ENCODE data around the gene SCAF4.
A peak's percentile ranks its signal among the peaks of the same experiment; 100 is the strongest.
"Not testable (repeated sequence)": the region's sequence is repeated elsewhere in the genome, so short reads cannot be mapped to it uniquely, and the experiment has no call there.

SCAF4 gene

GRCh38 chr21:31634993-31635392 lies 96.9 kb downstream of the SCAF4 start:
- no peak for DNase-seq (ENCODE audit: low spot score)

- DNase-seq (ENCODE audit: low spot score), result not testable (repeated sequence)
Measured at GRCh38 chr21:31631881-31632280, 100.0 kb downstream of the SCAF4 start.

- no peak for DNase-seq (ENCODE audit: low spot score)
Measured at GRCh38 chr21:31629972-31630711, 101.8 kb downstream of the SCAF4 start.

GRCh38 chr21:31624961-31625491 lies 106.9 kb downstream of the SCAF4 start:
- DNase-seq (ENCODE audit: low spot score), result no peak

- no peak for DNase-seq (ENCODE audit: low spot score)
Measured at GRCh38 chr21:31624181-31624580, 107.7 kb downstream of the SCAF4 start.

- peak; percentile 31 for DNase-seq (ENCODE audit: low spot score)
Measured at GRCh38 chr21:31623664-31624063, 108.3 kb downstream of the SCAF4 start.

- no peak for DNase-seq (ENCODE audit: low spot score)
Measured at GRCh38 chr21:31622397-31622796, 109.5 kb downstream of the SCAF4 start.

Data from hematopoietic multipotent progenitor cell treated with erythropoietin and hydrocortisone succinate and interleukin-3 and kit ligand, for 17 days (in vitro differentiated cells).